D721Med (cell line): Measurements from ENCODE around the gene GRM3.

Experiments
- DNase-seq: peaks from one replicate; pipeline ENCODE4 v3.0.0; 2011; ENCODE audit warnings: low spot score; ENCODE audit not compliant: insufficient read length
- FAIRE-seq: peaks from 2 replicates; lab custom pipeline; 2011; peaks lifted over from hg19 to GRCh38; lab: Jason Lieb, UNC
- CTCF ChIP-seq: IDR thresholded peaks from 2 replicates; pipeline ENCODE4 v1.5.1; 2012; ENCODE audit warnings: mild to moderate bottlenecking, control low read depth; ENCODE audit not compliant: insufficient read depth; ENCODE audit errors: missing control alignments

GRM3 gene

GRCh38 chr7:86913709-86914108, 270.0 kb downstream of the GRM3 start:
- DNase-seq (no peak), FAIRE-seq (no peak)
- TF ChIP-seq CTCF, result no peak
